GM12873 (cell line): ENCODE measurements around the gene TMTC2.

Source experiments
- CTCF ChIP-seq: IDR thresholded peaks from 2 replicates; pipeline ENCODE4 v1.5.1; 2012; ENCODE audit warnings: low read depth, mild to moderate bottlenecking, moderate library complexity, low read length, control low read depth; ENCODE audit not compliant: insufficient read depth; ENCODE audit errors: missing control alignments

The TMTC2 gene

GRCh38 chr12:82955043-82955442, 268.3 kb downstream of the TMTC2 start:
- no peak for TF ChIP-seq CTCF

- TF ChIP-seq CTCF = no peak
These were observed 272.3 kb downstream of the TMTC2 start for GRCh38 chr12:82958966-82959365.

GRCh38 chr12:82959821-82960220, 273.1 kb downstream of the TMTC2 start:
- TF ChIP-seq CTCF = no peak

GRCh38 chr12:82961835-82962234, 275.1 kb downstream of the TMTC2 start:
- TF ChIP-seq CTCF = no peak

GRCh38 chr12:82963956-82964355, 277.2 kb downstream of the TMTC2 start:
- no peak for TF ChIP-seq CTCF

- no peak for TF ChIP-seq CTCF
These were observed 277.7 kb downstream of the TMTC2 start for GRCh38 chr12:82964446-82964845.

- no peak for TF ChIP-seq CTCF
These were observed 279.4 kb downstream of the TMTC2 start for GRCh38 chr12:82966001-82966559.
